ENCODE results near the gene IQCN.

DNA sequence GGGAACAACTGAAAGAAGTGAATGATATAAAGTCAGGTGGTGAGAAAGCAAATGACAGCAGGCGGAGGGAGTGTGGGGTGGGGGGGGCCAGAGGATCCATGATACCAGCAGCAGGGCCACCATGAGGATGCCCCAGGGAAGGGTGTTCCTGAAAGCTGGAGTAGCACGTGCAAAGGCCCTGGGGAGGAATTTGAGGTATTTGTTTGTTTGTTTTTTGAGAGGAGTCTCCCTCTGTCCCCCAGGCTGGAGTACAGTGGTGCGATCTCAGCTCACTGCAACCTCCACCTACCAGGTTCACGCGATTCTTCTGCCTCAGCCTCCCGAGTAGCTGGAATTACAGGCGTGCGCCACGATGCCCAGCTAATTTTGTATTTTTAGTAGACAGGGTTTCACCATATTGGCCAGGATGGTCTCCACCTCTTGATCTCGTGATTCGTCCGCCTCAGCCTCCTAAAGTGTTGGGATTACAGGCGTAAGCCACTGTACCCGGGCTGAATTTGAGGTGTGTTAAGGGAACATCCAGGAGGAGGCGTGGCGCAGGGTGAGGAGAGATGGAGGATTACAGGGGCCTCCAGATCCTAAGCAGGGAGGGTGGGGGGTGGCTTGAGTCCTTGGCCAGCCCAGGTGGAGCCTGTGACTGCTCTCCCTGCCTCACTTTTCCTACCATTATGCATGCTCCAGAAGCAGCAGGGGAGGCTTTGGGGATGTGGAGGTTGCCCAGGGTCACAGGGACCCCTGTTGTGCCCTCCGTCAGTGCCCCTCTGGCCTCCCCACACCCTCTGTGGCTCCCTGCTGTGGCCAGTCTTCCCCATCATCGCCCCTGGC lies 19.6 kb upstream of the IQCN start:
- TF ChIP-seq EZH2phosphoT487 (IDR thresholded peaks at IDR 0.05; ENCODE audit: borderline replicate concordance, low read depth, low read length) (no peak), CTCF (conservative IDR thresholded peaks at IDR 0.05; ENCODE audit: low read length) (no peak)
